ENCODE measurements around the gene ZNF575. TPM values are rescaled to one million over a fixed set of nuclear protein-coding genes. Genes with fewer than 3 reads are reported as not detected.

The ZNF575 gene
- total and polyA plus RNA-seq, 10 of the 15 experiments (the other 5 are each of a cell fraction or from before 2014, with no cell fraction given), result 0.18 to 2.8 (median 0.75) TPM

GRCh38 chr19:43553656-43554055 is 20.7 kb downstream of the ZNF575 start:
- 70% methylated on average over 4 of the region's 4 CpGs for WGBS (ENCODE audit: insufficient coverage, insufficient replicate concordance, low lambda C conversion rate, missing lambda C conversion rate)

More at GRCh38 chr19:43553656-43554055, 20.7 kb downstream of the ZNF575 start:
- Histone ChIP-seq H3K4me2 (ENCODE audit: control insufficient read depth, insufficient read depth) (no peak overlapping the region), H3K36me3 (ENCODE audit: control insufficient read depth in 2 of 2, insufficient read depth in 2 of 2, low read length in 1 of 2) (peaks cover 11 to 13% of the 10 kb centered on the region in 2 experiments; a peak in 3 of 4 replicates), H3K27ac (ENCODE audit: control insufficient read depth, insufficient read depth) (no peak overlapping the region), H3K27me3 (replicated peaks in 1 of 2; ENCODE audit: control insufficient read depth in 2 of 2, insufficient read depth in 2 of 2, low read length in 1 of 2) (no peaks in the 10 kb centered on the region), H3K9ac (ENCODE audit: control insufficient read depth, insufficient read depth, low read length) (no peak overlapping the region), H3K79me2 (ENCODE audit: control insufficient read depth, insufficient read depth, low read length) (no peaks in the 10 kb centered on the region), H4K20me1 (ENCODE audit: control insufficient read depth, insufficient read depth) (no peaks in the 10 kb centered on the region), H3K9me3 (replicated peaks; ENCODE audit: control insufficient read depth, insufficient read depth, low read length) (no peaks in the 10 kb centered on the region), H3K4me1 (ENCODE audit: control insufficient read depth, insufficient read depth, low read length) (no peaks in the 10 kb centered on the region), H3K4me3 (no peak overlapping the region), H2AFZ (ENCODE audit: control insufficient read depth, low read depth, low read length) (no peak overlapping the region)
- DNase-seq (ENCODE audit: low read depth, low spot score), result no peak
- CTCF ChIA-PET, result interaction anchor here (2.8 to 10.1 kb wide), 5 partner anchors 11 to 42 kb away, joined by 14 to 169 read pairs (median 24); partner anchors contain the start of genes IRGQ, PINLYP, XRCC1 and ZNF576
- RAD21 ChIA-PET (ENCODE audit: unreplicated experiment), result interaction anchor here (0.9 to 4.8 kb wide), 4 partner anchors 31 to 256 kb away, joined by 3 to 92 read pairs (median 11); partner anchors contain the start of genes IRGQ and ZNF576
- intact Hi-C loops (cut with micrococcal nuclease; ENCODE audit: unreplicated experiment) (no loop called here), in situ Hi-C loops (cut with MboI) (no loop called here)
- no peak for TF ChIP-seq POLR2A (IDR thresholded peaks at IDR 0.05; ENCODE audit: low read depth, low read length)
- no peak for TF ChIP-seq ZBTB33 (IDR thresholded peaks at IDR 0.05)
- no TSS peak for BruUV-seq (replicated peaks)
- ATAC-seq, result no peak
- POLR2A ChIA-PET, result interaction anchor here (0.7 kb wide), 1 partner anchor 28 kb away, joined by 4 read pairs; no protein-coding TSS in a partner anchor
- FAIRE-seq, result no peak
- SMC1A ChIA-PET (ENCODE audit: uncharacterized antibody, unreplicated experiment), result no interaction called here

Data from GM12878 (cell line).